ENCODE results near the gene CALN1. TPM values are rescaled to one million over a fixed set of nuclear protein-coding genes. Genes with fewer than 3 reads are reported as not detected.

The CALN1 gene
- total and polyA plus RNA-seq, 2 of the 8 experiments (the other 6 are each of a cell fraction or from before 2014, with no cell fraction given), result 6.4 to 15.2 TPM

GRCh38 chr7:72335561-72336381 lies 76.4 kb downstream of the CALN1 start (continued):
- TF ChIP-seq ATF2 (IDR thresholded peaks at IDR 0.05; ENCODE audit: low read length) (no peak), FOSL1 (IDR thresholded peaks at IDR 0.05; ENCODE audit: insufficient read depth, low read depth, low read length) (no peak), RBBP5 (IDR thresholded peaks at IDR 0.05; ENCODE audit: borderline replicate concordance, low read depth, low read length) (no peak), SIRT6 (IDR thresholded peaks at IDR 0.05; ENCODE audit: low read length) (no peak), EP300 (IDR thresholded peaks at IDR 0.05; ENCODE audit: borderline replicate concordance in 1 of 2, low read depth in 2 of 2, low read length in 2 of 2) (no peak), NRF1 (IDR thresholded peaks at IDR 0.05; ENCODE audit: low read depth, low read length) (no peak), JUND (IDR thresholded peaks at IDR 0.05; ENCODE audit: low read length) (no peak), SAP30 (IDR thresholded peaks at IDR 0.05; ENCODE audit: insufficient read depth, insufficient replicate concordance, low read length) (no peak), SIX5 (IDR thresholded peaks at IDR 0.05; ENCODE audit: low read depth, low read length) (no peak), CBX5 (IDR thresholded peaks at IDR 0.05; ENCODE audit: low read depth, low read length) (no peak), ASH2L (IDR thresholded peaks at IDR 0.05; ENCODE audit: low read length) (no peak), HDAC2 (IDR thresholded peaks at IDR 0.05; ENCODE audit: borderline replicate concordance in 1 of 2, low read depth in 2 of 2, low read length in 2 of 2) (no peak), CBX8 (IDR thresholded peaks at IDR 0.05; ENCODE audit: borderline replicate concordance, low read depth, low read length) (no peak), POLR2AphosphoS5 (IDR thresholded peaks at IDR 0.05; ENCODE audit: low read depth, low read length) (no peak; the same call in 1 of the 2 replicates), SIN3A (conservative IDR thresholded peaks at IDR 0.05 in 1 of 2, IDR thresholded peaks at IDR 0.05 in 1 of 2; ENCODE audit: low read depth in 1 of 2, low read length in 2 of 2) (0 out of 4 replicates have a peak, but pooled peaks of 1 of the 2 experiments have one; percentile 18), CTCF (IDR thresholded peaks at IDR 0.05; ENCODE audit: control extremely low read depth in 1 of 3, insufficient read depth in 1 of 3, low read depth in 1 of 3, low read length in 3 of 3) (peak; percentile 34 to 47 (median 45)), RFX5 (IDR thresholded peaks at IDR 0.05; ENCODE audit: borderline replicate concordance, low read depth, low read length) (no peak), SP1 (IDR thresholded peaks at IDR 0.05; ENCODE audit: low read depth, low read length) (no peak), EGR1 (IDR thresholded peaks at IDR 0.05; ENCODE audit: borderline replicate concordance, low read depth, low read length) (no peak)

Measured in H1 (cell line).